GM12864 (cell line): Measurements from ENCODE around the gene ABTB2.

Experiments
- DNase-seq: peaks from one replicate; pipeline ENCODE4 v3.0.0-alpha.2; 2011; ENCODE audit warnings: low read depth
- H3K4me3 ChIP-seq: 2 replicates; pipeline ENCODE4 v1.5.1; 2011; ENCODE audit warnings: mild to moderate bottlenecking, low read depth, low read length, control low read depth
- CTCF ChIP-seq: IDR thresholded peaks from 2 replicates; pipeline ENCODE4 v1.5.1; 2011; ENCODE audit warnings: low read depth, mild to moderate bottlenecking, moderate library complexity, low read length, control low read depth, inconsistent platforms; ENCODE audit errors: missing control alignments

The ABTB2 gene

GRCh38 chr11:34284811-34285481 lies 72.9 kb downstream of the ABTB2 start:
- no peak for DNase-seq
- no peak for TF ChIP-seq CTCF

GRCh38 chr11:34284156-34284555 lies 73.7 kb downstream of the ABTB2 start:
- DNase-seq = no peak
- TF ChIP-seq CTCF = no peak
- H3K4me3 ChIP-seq = no peak overlapping the region

More at GRCh38 chr11:34284811-34285481, 72.9 kb downstream of the ABTB2 start:
- no peak overlapping the region for H3K4me3 ChIP-seq

- no peak for TF ChIP-seq CTCF
- DNase-seq = no peak
- no peak overlapping the region for H3K4me3 ChIP-seq
Measured at GRCh38 chr11:34280945-34281872, 76.6 kb downstream of the ABTB2 start.

- H3K4me3 ChIP-seq = no peak overlapping the region
- peak; percentile 5 for DNase-seq
- no peak for TF ChIP-seq CTCF
Measured at GRCh38 chr11:34278693-34279297, 79.0 kb downstream of the ABTB2 start.

- no peak for DNase-seq
- H3K4me3 ChIP-seq = no peak overlapping the region
- no peak for TF ChIP-seq CTCF
Measured at GRCh38 chr11:34278175-34278574, 79.6 kb downstream of the ABTB2 start.

GRCh38 chr11:34277171-34277570 lies 80.6 kb downstream of the ABTB2 start:
- no peak for TF ChIP-seq CTCF
- DNase-seq = no peak
- no peak overlapping the region for H3K4me3 ChIP-seq
